OCI-LY1 (cell line): Measurements from ENCODE around the gene CUL2.

Experiments used
- H2AFZ ChIP-seq: fragments of 200-600 bp; sonication (generic), shearing (Covaris generic); 2 replicates; pipeline ENCODE4 v1.6.0; 2014; ENCODE audit warnings: antibody characterized with exemption, mild to moderate bottlenecking, low read length
- H3F3A ChIP-seq: fragments of 200-600 bp; sonication (generic), shearing (Covaris generic); 2 replicates; pipeline ENCODE4 v1.6.0; 2014; ENCODE audit warnings: mild to moderate bottlenecking, antibody characterized with exemption, low read length, moderate library complexity; ENCODE audit not compliant: insufficient read depth
- H3K27ac ChIP-seq: fragments of 200-600 bp; sonication (generic); 2 replicates; pipeline ENCODE4 v1.5.1; 2014; ENCODE audit warnings: low read length, mixed run types, mild to moderate bottlenecking, low read depth; ENCODE audit not compliant: poor library complexity, severe bottlenecking
- H3K27me3 ChIP-seq: fragments of 200-600 bp; sonication (generic); 2 replicates; pipeline ENCODE4 v1.6.0; 2014; ENCODE audit warnings: antibody characterized with exemption, mild to moderate bottlenecking, low read length, moderate library complexity; ENCODE audit not compliant: insufficient read depth
- H3K36me3 ChIP-seq: fragments of 200-600 bp; sonication (generic); 2 replicates; pipeline ENCODE4 v1.6.1; 2014; ENCODE audit warnings: mild to moderate bottlenecking, antibody characterized with exemption, low read length, moderate library complexity, mixed read lengths; ENCODE audit not compliant: insufficient read depth
- H3K4me1 ChIP-seq: fragments of 200-600 bp; sonication (generic); 2 replicates; pipeline ENCODE4 v1.5.1; 2014; ENCODE audit warnings: mild to moderate bottlenecking, low read length, moderate library complexity; ENCODE audit not compliant: insufficient read depth, severe bottlenecking
- H3K4me2 ChIP-seq: fragments of 200-600 bp; sonication (generic), shearing (Covaris generic); 2 replicates; pipeline ENCODE4 v1.6.1; 2014; ENCODE audit warnings: low read length
- H3K4me3 ChIP-seq: fragments of 200-600 bp; sonication (generic); 2 replicates; pipeline ENCODE4 v1.5.1; 2014; ENCODE audit warnings: low read length, low read depth, mild to moderate bottlenecking, mixed read lengths; ENCODE audit not compliant: poor library complexity, severe bottlenecking
- H3K79me2 ChIP-seq: fragments of 200-600 bp; shearing (Covaris generic); 2 replicates; pipeline ENCODE4 v1.6.1; 2016; ENCODE audit warnings: mixed run types, low read length, mixed read lengths; ENCODE audit not compliant: insufficient read depth
- H3K9ac ChIP-seq: fragments of 200-600 bp; sonication (generic), shearing (Covaris generic); 2 replicates; pipeline ENCODE4 v1.6.1; 2014; ENCODE audit warnings: mild to moderate bottlenecking, low read length, mixed read lengths
- H3K9me2 ChIP-seq: fragments of 200-600 bp; sonication (generic), shearing (Covaris generic); 2 replicates; pipeline ENCODE4 v1.6.1; 2014; ENCODE audit warnings: low read depth, mild to moderate bottlenecking, low read length, mixed read lengths
- H3K9me3 ChIP-seq: fragments of 200-600 bp; shearing (Covaris generic); 2 replicates; pipeline ENCODE4 v1.6.1; 2014; ENCODE audit warnings: low read length, mixed read lengths
- H4K20me1 ChIP-seq: fragments of 200-600 bp; sonication (generic), shearing (Covaris generic); 2 replicates; pipeline ENCODE4 v1.6.0; 2016; ENCODE audit warnings: mild to moderate bottlenecking, low read length; ENCODE audit not compliant: insufficient read depth
- CTCF ChIP-seq: fragments of 200-600 bp; sonication (generic), shearing (Covaris generic); IDR thresholded peaks from 2 replicates; pipeline ENCODE4 v1.5.1; 2017; ENCODE audit warnings: mild to moderate bottlenecking, antibody characterized with exemption, low read length, moderate library complexity, mixed read lengths
- EZH2 ChIP-seq: fragments of 200-600 bp; sonication (generic), shearing (Covaris generic); IDR thresholded peaks from 2 replicates; pipeline ENCODE4 v1.8.0; 2017; ENCODE audit warnings: borderline replicate concordance, mixed run types, mild to moderate bottlenecking, antibody characterized with exemption, low read length, moderate library complexity, mixed read lengths

CUL2 gene

GRCh38 chr10:35019041-35020024, 70.8 kb downstream of the CUL2 start:
- Histone ChIP-seq H3K27ac (no peak overlapping the region), H3K4me2 (no peak overlapping the region), H3K9me3 (no peaks in the 10 kb centered on the region), H3K79me2 (no peaks in the 10 kb centered on the region), H3K9me2 (no peaks in the 10 kb centered on the region), H2AFZ (no peak overlapping the region), H3K9ac (no peak overlapping the region), H3F3A (no peaks in the 10 kb centered on the region), H3K4me3 (no peak overlapping the region), H4K20me1 (no peaks in the 10 kb centered on the region), H3K4me1 (no peaks in the 10 kb centered on the region), H3K27me3 (no peaks in the 10 kb centered on the region), H3K36me3 (peaks cover 35% of the 10 kb centered on the region)
- TF ChIP-seq CTCF: no peak
- no peak for TF ChIP-seq EZH2

- H3K36me3 ChIP-seq: peaks cover 25% of the 10 kb centered on the region; the same call in 1 of the 2 replicates
- H4K20me1 ChIP-seq: no peaks in the 10 kb centered on the region
- no peaks in the 10 kb centered on the region for H3K27me3 ChIP-seq
- H3K27ac ChIP-seq: no peak overlapping the region
- TF ChIP-seq EZH2: no peak
- H3K4me2 ChIP-seq: no peak overlapping the region
- no peak overlapping the region for H3K9ac ChIP-seq
- H3K9me2 ChIP-seq: no peaks in the 10 kb centered on the region
- no peaks in the 10 kb centered on the region for H3F3A ChIP-seq
- no peaks in the 10 kb centered on the region for H3K9me3 ChIP-seq
- H2AFZ ChIP-seq: no peak overlapping the region
- no peaks in the 10 kb centered on the region for H3K79me2 ChIP-seq
- H3K4me1 ChIP-seq: no peaks in the 10 kb centered on the region
- no peak overlapping the region for H3K4me3 ChIP-seq
These were observed 72.5 kb downstream of the CUL2 start for GRCh38 chr10:35017608-35018007.

DNA sequence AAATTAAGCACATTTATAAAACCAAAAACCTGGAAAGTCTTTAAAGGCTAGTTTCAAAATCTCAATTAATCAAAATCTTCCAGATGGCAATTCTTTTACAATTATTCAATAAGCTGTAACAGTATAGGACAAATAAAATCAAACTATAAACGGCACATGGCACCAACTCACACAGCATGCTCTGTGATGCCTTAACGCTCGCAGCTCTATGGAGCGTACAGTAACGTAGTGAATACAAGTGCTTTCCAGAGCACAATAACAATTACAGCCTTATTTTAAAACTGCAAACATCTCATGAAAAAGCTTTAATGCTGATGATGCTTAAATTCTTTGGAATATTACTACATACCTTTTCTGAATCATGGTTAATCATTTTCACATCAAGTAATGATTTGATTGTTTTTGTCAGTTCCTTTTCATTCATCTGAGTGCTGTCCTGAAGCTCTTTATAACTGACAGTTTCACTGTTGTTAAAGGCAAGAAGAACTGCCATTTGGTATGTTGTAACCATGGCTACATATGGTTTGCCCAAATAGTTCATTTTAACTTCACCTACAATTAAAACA, 74.2 kb downstream of the CUL2 start:
- H3K9ac ChIP-seq: no peak overlapping the region

More for the DNA sequence above, 74.2 kb downstream of the CUL2 start:
- H3K9me3 ChIP-seq: no peaks in the 10 kb centered on the region
- H3K79me2 ChIP-seq: no peaks in the 10 kb centered on the region
- H3F3A ChIP-seq: no peaks in the 10 kb centered on the region
- no peak overlapping the region for H2AFZ ChIP-seq
- no peaks in the 10 kb centered on the region for H3K9me2 ChIP-seq
- H3K27ac ChIP-seq: no peak overlapping the region
- H4K20me1 ChIP-seq: no peaks in the 10 kb centered on the region
- H3K4me1 ChIP-seq: no peaks in the 10 kb centered on the region
- H3K4me3 ChIP-seq: no peak overlapping the region
- no peak overlapping the region for H3K4me2 ChIP-seq
- no peaks in the 10 kb centered on the region for H3K27me3 ChIP-seq
- TF ChIP-seq CTCF (no peak), EZH2 (no peak)
- peaks cover 37% of the 10 kb centered on the region for H3K36me3 ChIP-seq
